Measurements from ENCODE around the gene MT1M.

The MT1M gene

GRCh38 chr16:56628486-56629350, 3.7 kb upstream of the MT1M start:
- no peak for DNase-seq (ENCODE audit: low read depth in 2 of 2)

GRCh38 chr16:56629531-56629930, 2.9 kb upstream of the MT1M start:
- no peak for DNase-seq (ENCODE audit: low read depth in 2 of 2)

GRCh38 chr16:56630134-56630533, 2.3 kb upstream of the MT1M start:
- DNase-seq (ENCODE audit: low read depth in 2 of 2): no peak

- no peak for DNase-seq (ENCODE audit: low read depth in 2 of 2)
These were observed 1.3 kb upstream of the MT1M start for GRCh38 chr16:56631197-56631596.

- no peak for DNase-seq (ENCODE audit: low read depth in 2 of 2)
These were observed 665 bp upstream of the MT1M start for GRCh38 chr16:56631832-56632155.

GRCh38 chr16:56632848-56633365, 448 bp downstream of the MT1M start:
- no peak for DNase-seq (ENCODE audit: low read depth in 2 of 2)

GRCh38 chr16:56633535-56633934, 1.1 kb downstream of the MT1M start:
- DNase-seq (ENCODE audit: low read depth in 2 of 2): no peak

GRCh38 chr16:56634715-56635440, 2.4 kb downstream of the MT1M start:
- no peak for DNase-seq (ENCODE audit: low read depth in 2 of 2)

GRCh38 chr16:56635441-56635967, 3.0 kb downstream of the MT1M start:
- DNase-seq (ENCODE audit: low read depth in 2 of 2): no peak

- no peak for DNase-seq (ENCODE audit: low read depth in 2 of 2)
These were observed 4.4 kb downstream of the MT1M start for GRCh38 chr16:56636616-56637413.

GRCh38 chr16:56637814-56638750, 5.6 kb downstream of the MT1M start, which contains the start of gene MT1A:
TSS of gene MT1A (plus strand) at chr16:56638666. CDS start at chr16:56638739, 73 bp downstream.
- DNase-seq (ENCODE audit: low read depth in 2 of 2): no peak

- no peak for DNase-seq (ENCODE audit: low read depth in 2 of 2)
These were observed 6.6 kb downstream of the MT1M start for GRCh38 chr16:56639045-56639444.

GRCh38 chr16:56640076-56640475, 7.6 kb downstream of the MT1M start:
- no peak for DNase-seq (ENCODE audit: low read depth in 2 of 2)

GRCh38 chr16:56641166-56641565, 8.7 kb downstream of the MT1M start:
- no peak for DNase-seq (ENCODE audit: low read depth in 2 of 2)

GRCh38 chr16:56643080-56643778, 10.8 kb downstream of the MT1M start:
- peak; percentile 63 to 69 for DNase-seq (ENCODE audit: low read depth in 2 of 2)

GRCh38 chr16:56643833-56644232, 11.4 kb downstream of the MT1M start:
- no peak for DNase-seq (ENCODE audit: low read depth in 2 of 2)

GRCh38 chr16:56645311-56645710, 12.9 kb downstream of the MT1M start:
- no peak for DNase-seq (ENCODE audit: low read depth in 2 of 2)

- DNase-seq (ENCODE audit: low read depth in 2 of 2): no peak
These were observed 13.4 kb downstream of the MT1M start for GRCh38 chr16:56645838-56646237.

GRCh38 chr16:56647641-56648431, 15.4 kb downstream of the MT1M start:
- no peak for DNase-seq (ENCODE audit: low read depth in 2 of 2)

Data from activated CD4-positive, alpha-beta T cell treated with anti-CD3 and anti-CD28 coated beads for 24 hours (primary cell).